Measurements from ENCODE around the gene UACA.

The UACA gene

DNA sequence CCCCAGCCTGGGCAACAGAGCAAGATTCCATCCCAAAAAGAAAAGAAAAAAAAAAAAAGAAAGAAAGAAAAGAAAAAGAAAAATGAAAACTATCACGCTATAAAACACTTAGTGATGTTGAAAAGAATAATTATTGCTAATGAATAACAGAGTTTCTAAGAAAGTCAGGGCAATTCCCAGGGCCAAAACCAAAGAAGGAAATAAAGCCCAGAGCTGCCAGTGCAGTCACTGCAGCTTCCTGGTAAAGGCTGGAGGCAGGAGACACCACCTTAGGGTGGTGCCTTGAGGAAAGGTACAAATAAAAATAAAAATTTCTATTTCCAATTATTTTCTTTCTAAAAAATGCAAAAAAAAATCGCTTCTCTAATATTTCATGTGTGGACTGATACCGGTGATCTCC is 19.7 kb upstream of the UACA start:
- H3K4me3 ChIP-seq, result no peak overlapping the region
- no peak overlapping the region for H3K27ac ChIP-seq
- no peak for DNase-seq (ENCODE audit: low spot score)
- TF ChIP-seq CTCF (IDR thresholded peaks at IDR 0.05), result no peak

DNA sequence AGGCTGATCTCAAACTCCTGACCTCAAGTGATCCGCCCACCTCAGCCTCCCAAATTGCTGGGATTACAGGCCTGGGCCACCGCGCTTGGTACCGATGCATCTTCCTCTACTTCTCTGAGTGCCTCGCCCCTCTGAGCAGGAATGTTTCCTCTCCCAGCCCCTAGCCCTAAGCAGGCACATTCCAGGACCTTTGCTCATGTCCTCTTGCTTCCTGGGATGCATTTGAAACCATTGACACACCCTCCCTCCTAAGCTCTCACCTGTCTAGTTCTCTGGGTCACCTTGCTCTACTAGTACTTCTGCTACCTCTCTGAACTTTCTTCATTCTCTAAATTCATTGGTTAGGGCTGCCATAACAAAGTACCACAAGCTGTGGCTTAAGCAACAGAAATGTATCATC is 17.9 kb upstream of the UACA start:
- Histone ChIP-seq H3K4me3 (no peak overlapping the region), H3K27ac (no peak overlapping the region)
- no peak for TF ChIP-seq CTCF (IDR thresholded peaks at IDR 0.05)
- no peak for DNase-seq (ENCODE audit: low spot score)

GRCh38 chr15:70778258-70779076 is 15.1 kb upstream of the UACA start:
- TF ChIP-seq CTCF (IDR thresholded peaks at IDR 0.05), result no peak
- Histone ChIP-seq H3K27ac (peak overlapping the region in 1 of 2 donors; percentile 27), H3K4me3 (no peak overlapping the region)
- DNase-seq (ENCODE audit: low spot score), result no peak

GRCh38 chr15:70777170-70777926 is 14.0 kb upstream of the UACA start:
- TF ChIP-seq CTCF (IDR thresholded peaks at IDR 0.05), result no peak
- Histone ChIP-seq H3K4me3 (no peak overlapping the region), H3K27ac (no peak overlapping the region)
- DNase-seq (ENCODE audit: low spot score), result no peak

DNA sequence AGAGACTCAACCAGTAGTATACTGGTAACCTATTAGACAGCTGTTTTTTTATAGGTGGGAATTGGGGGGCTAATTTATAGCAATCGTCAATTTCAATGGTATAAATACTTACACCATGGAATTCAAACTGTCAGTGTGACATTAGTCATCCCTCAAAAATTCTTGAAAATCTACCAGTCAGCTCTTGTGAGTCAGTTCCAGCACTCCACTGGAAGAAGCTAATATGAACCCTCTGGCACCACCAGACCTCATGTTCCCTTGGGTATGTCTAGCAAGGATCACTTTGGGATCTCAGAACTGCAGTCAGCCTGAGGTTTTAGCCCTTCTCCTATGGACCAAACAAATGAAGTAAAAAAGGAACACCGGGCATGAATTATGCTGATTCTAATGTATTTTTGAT is 11.8 kb upstream of the UACA start:
- H3K4me3 ChIP-seq, result no peak overlapping the region
- no peak for TF ChIP-seq CTCF (IDR thresholded peaks at IDR 0.05)
- no peak for DNase-seq (ENCODE audit: low spot score)
- peak overlapping the region in 1 of 2 donors; percentile 12 for H3K27ac ChIP-seq

DNA sequence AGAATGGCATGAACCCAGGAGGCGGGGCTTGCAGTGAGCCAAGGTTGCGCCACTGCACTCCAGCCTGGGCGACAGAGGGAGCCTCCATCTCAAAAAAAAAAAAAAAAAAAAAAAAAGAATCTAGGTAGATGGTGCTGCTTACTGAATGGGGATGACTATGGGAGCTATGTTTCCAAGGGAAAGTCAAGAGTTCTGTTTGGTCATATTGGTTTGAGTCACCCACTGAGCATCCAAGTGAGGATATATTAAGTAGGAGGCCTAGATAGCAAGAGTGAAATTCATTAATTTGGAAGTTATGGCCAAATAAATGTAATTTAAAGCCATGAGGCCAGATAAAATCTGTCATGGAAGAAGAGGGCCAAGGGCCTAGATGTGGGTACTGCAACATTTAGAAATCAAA is 9.0 kb upstream of the UACA start:
- DNase-seq (ENCODE audit: low spot score), result no peak
- no peak overlapping the region for H3K4me3 ChIP-seq
- H3K27ac ChIP-seq, result peak overlapping the region in 1 of 2 donors; percentile 20
- TF ChIP-seq CTCF (IDR thresholded peaks at IDR 0.05), result no peak

All from coronary artery (tissue), 2 donors.